B cell (primary cell): ENCODE measurements around the gene RSU1. TPM values are rescaled to one million over a fixed set of nuclear protein-coding genes. Genes with fewer than 3 reads are reported as not detected.

Experiments used
- ATAC-seq: fragments of 200-7000 bp; cut with Tn5 transposase; one replicate; pipeline ENCODE4 v1.10.0; 2021; ENCODE audit warnings: low read depth, mild to moderate bottlenecking, moderate number of reproducible peaks, moderate library complexity
- CTCF ChIA-PET: fragments of 350-600 bp; sonication (Branson Sonifier 250); formaldehyde crosslinking; loops from one replicate; lab custom pipeline; 2021; ENCODE audit warnings: antibody characterized with exemption, inconsistent platforms; lab: Charles Lee
- POLR2A ChIA-PET: fragments of 350-600 bp; sonication (Branson Sonifier 250); formaldehyde crosslinking; loops from one replicate; lab custom pipeline; 2021; ENCODE audit warnings: antibody characterized with exemption; lab: Charles Lee
- DNase-seq: peaks from one replicate; pipeline ENCODE4 v3.0.0; 2013
- H2AFZ ChIP-seq: 2 replicates; pipeline ENCODE4 v1.6.1; 2012; ENCODE audit warnings: mild to moderate bottlenecking, low read depth, low read length; ENCODE audit not compliant: insufficient read depth, poor library complexity, severe bottlenecking
- H3K27ac ChIP-seq, 2 donors: 1 replicate in 1 of 2; 2 replicates in 1 of 2; pipeline ENCODE4 v1.5.1; 2012 to 2013; ENCODE audit warnings: low read length in 2 of 2, mild to moderate bottlenecking in 2 of 2, moderate library complexity in 1 of 2
- H3K27me3 ChIP-seq, 4 experiments: fragments of 200-600 bp in 1 of 4; sonication (generic) in 1 of 4; replicated peaks in 1 of 4; 1 replicate in 2 of 4; 2 replicates in 2 of 4; pipeline versions ENCODE4 v1.6.1 to v1.7.0; 2013 to 2016; ENCODE audit warnings: low read length in 3 of 4, mild to moderate bottlenecking in 2 of 4, mixed read lengths in 1 of 4, moderate library complexity in 1 of 4; ENCODE audit not compliant: insufficient read depth in 4 of 4, control insufficient read depth in 3 of 4; ENCODE audit errors: control extremely low read depth in 1 of 4
- H3K36me3 ChIP-seq, 2 experiments: replicated peaks in 1 of 2; 1 replicate in 1 of 2; 2 replicates in 1 of 2; pipeline versions ENCODE4 v1.6.1 to v1.7.1; 2013; ENCODE audit warnings: low read length in 1 of 2; ENCODE audit not compliant: insufficient read depth in 2 of 2, control insufficient read depth in 1 of 2; ENCODE audit errors: control extremely low read depth in 1 of 2, extremely low read depth in 1 of 2
- H3K4me1 ChIP-seq, 2 donors: fragments of 200-600 bp in 1 of 2; sonication (generic) in 1 of 2; 1 replicate in 1 of 2; 2 replicates in 1 of 2; pipeline versions ENCODE4 v1.5.1 to v1.6.1; 2013 to 2017; ENCODE audit warnings: low read length in 2 of 2; ENCODE audit not compliant: control insufficient read depth in 2 of 2, insufficient read depth in 2 of 2
- H3K4me2 ChIP-seq: replicated peaks from 2 replicates; pipeline ENCODE3; 2012; ENCODE audit warnings: mild to moderate bottlenecking, low read depth, low read length; ENCODE audit not compliant: poor library complexity, severe bottlenecking
- H3K4me3 ChIP-seq, 5 experiments: fragments of 200-600 bp in 1 of 5; sonication (generic) in 1 of 5; 1 replicate in 3 of 5; 2 replicates in 2 of 5; pipeline versions ENCODE4 v1.5.1 to v1.7.0; 2011 to 2016; ENCODE audit warnings: low read length in 4 of 5, mild to moderate bottlenecking in 4 of 5, low read depth in 2 of 5, control low read depth in 1 of 5, moderate library complexity in 1 of 5; ENCODE audit not compliant: insufficient read depth in 1 of 5; ENCODE audit errors: control extremely low read depth in 1 of 5, extremely low read depth in 1 of 5
- H3K79me2 ChIP-seq: fragments of 200-600 bp; sonication (generic); one replicate; pipeline ENCODE4 v1.6.0; 2016; ENCODE audit warnings: low read length; ENCODE audit not compliant: control insufficient read depth, insufficient read depth
- H3K9ac ChIP-seq: fragments of 200-600 bp; sonication (generic); 2 replicates; pipeline ENCODE4 v1.6.1; 2017; ENCODE audit warnings: mild to moderate bottlenecking, low read length, moderate library complexity
- H3K9me3 ChIP-seq, 3 donors: one replicate each; pipeline versions ENCODE4 v1.6.1 to v1.7.1; 2013; ENCODE audit warnings: low read length in 2 of 3; ENCODE audit not compliant: control insufficient read depth in 2 of 3, insufficient read depth in 1 of 3; ENCODE audit errors: control extremely low read depth in 1 of 3
- H4K20me1 ChIP-seq: 2 replicates; pipeline ENCODE4 v1.6.0; 2012; ENCODE audit warnings: mild to moderate bottlenecking, low read length; ENCODE audit not compliant: insufficient read depth, control insufficient read depth, poor library complexity, severe bottlenecking
- H3K27ac Mint-ChIP-seq: one replicate; pipeline ENCODE4 v1.8.0; 2021; ENCODE audit warnings: mixed read lengths
- H3K27me3 Mint-ChIP-seq: one replicate; pipeline ENCODE4 v1.8.0; 2021; ENCODE audit warnings: mixed read lengths
- H3K4me1 Mint-ChIP-seq: one replicate; pipeline ENCODE4 v1.8.0; 2021; ENCODE audit warnings: mixed read lengths
- H3K4me3 Mint-ChIP-seq: one replicate; pipeline ENCODE4 v1.8.0; 2021; ENCODE audit warnings: mixed read lengths
- H3K9me3 Mint-ChIP-seq: one replicate; pipeline ENCODE4 v1.8.0; 2022; ENCODE audit warnings: mixed read lengths; ENCODE audit not compliant: insufficient read depth
- EZH2 ChIP-seq: IDR thresholded peaks from 2 replicates; pipeline ENCODE4 v1.6.1; 2012; ENCODE audit warnings: borderline replicate concordance, low read depth, mild to moderate bottlenecking, moderate library complexity, low read length; ENCODE audit not compliant: insufficient read depth, poor library complexity, severe bottlenecking
- WGBS: methylation state at CpG from one replicate; pipeline ENCODE4 v1.1.5; 2013; ENCODE audit warnings: missing lambda C conversion rate; ENCODE audit not compliant: insufficient coverage; 5-methylcytosine and 5-hydroxymethylcytosine counted together
- intact Hi-C: fragments of 100-400 bp; cut with micrococcal nuclease; formaldehyde crosslinking; loops from one replicate; pipeline ENCODE4 v1.10.0; 2022
- polyA plus RNA-seq: library from polyadenylated mRNA; depleted of rRNA; stranded (reverse); fragments of >200 nt; gene quantifications from 2 replicates; pipeline ENCODE4 v1.2.3, GENCODE V29; 2012
- total RNA-seq, 2 donors: library from RNA; stranded (reverse); fragments of 120-200 nt in 1 of 2; gene quantifications; 1 replicate in 1 of 2; 2 replicates in 1 of 2; pipeline versions ENCODE4 v1.2.3 to v1.2.4, GENCODE V29; 2013 to 2022
- TF ChIP-seq, protein P1 (sequence below): fragments of 200-600 bp; IDR thresholded peaks from one replicate; pipeline ENCODE4 v1.8.0; 2022; ENCODE audit warnings: antibody characterized with exemption, mild to moderate bottlenecking

The RSU1 gene
- total and polyA plus RNA-seq, 2 donors (not counting 1 experiment from before 2014, with no cell fraction given) = 33.4 to 41.1 TPM

DNA sequence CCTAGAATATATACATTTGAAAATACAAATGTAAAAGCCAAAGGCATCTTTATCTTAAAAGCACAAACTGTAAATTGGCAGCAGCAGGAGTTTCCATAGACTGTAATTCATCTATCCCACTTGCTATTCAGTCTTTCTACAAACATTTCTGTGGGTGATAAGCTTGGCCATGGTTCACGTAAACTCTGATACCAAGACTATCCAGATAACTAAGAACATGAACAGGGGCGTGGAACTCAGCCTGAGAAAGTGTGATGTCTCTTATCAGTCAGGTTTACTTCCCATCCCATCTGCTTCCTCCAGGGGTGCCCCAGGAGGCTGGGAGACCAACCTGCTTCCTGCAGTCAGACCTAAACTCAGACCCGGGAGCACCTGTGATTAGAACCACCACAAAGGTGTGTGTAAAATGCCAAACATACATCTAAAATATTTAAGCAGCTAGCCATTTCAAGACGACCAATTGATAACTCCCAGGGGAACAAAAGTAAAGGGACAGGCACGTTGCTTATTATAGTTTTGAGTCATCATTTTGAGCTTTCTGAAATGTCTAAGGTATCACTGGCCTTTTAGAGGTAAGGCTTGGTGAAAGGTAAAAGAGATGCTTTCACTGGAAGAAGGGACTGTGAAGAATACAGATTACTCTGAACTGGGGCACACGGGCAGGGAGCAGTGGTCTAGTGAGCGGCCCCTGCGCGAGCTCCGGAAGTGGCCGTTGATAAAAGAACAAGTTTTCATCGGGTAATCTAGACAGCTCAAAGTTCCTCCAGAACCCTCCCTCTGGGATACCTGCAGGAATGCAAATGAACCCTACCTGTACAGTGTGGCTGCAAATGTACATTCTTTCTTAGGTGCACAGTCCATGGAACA, 51.5 kb downstream of the RSU1 start:
- 66% methylated on average over 8 of the region's 12 CpGs for WGBS
- Histone ChIP-seq H2AFZ (no peak overlapping the region), H3K79me2 (peaks cover 27% of the 10 kb centered on the region), H4K20me1 (no peaks in the 10 kb centered on the region), H3K36me3 (peaks cover 0 to 15% of the 10 kb centered on the region in 2 experiments), H3K27me3 (no peaks in the 10 kb centered on the region), H3K27ac (no peak overlapping the region), H3K4me3 (no peak overlapping the region), H3K9ac (no peak overlapping the region), H3K4me2 (no peak overlapping the region), H3K4me1 (no peaks in the 10 kb centered on the region), H3K9me3 (no peaks in the 10 kb centered on the region)
- CTCF ChIA-PET = interaction anchor here (1.9 kb wide), 1 partner anchor 12 kb away, joined by 4 read pairs; no protein-coding TSS in a partner anchor
- H3K4me1 Mint-ChIP-seq = peaks cover 10% of the 10 kb centered on the region
- H3K27ac Mint-ChIP-seq = no peak overlapping the region
- TF ChIP-seq, protein P1, sequence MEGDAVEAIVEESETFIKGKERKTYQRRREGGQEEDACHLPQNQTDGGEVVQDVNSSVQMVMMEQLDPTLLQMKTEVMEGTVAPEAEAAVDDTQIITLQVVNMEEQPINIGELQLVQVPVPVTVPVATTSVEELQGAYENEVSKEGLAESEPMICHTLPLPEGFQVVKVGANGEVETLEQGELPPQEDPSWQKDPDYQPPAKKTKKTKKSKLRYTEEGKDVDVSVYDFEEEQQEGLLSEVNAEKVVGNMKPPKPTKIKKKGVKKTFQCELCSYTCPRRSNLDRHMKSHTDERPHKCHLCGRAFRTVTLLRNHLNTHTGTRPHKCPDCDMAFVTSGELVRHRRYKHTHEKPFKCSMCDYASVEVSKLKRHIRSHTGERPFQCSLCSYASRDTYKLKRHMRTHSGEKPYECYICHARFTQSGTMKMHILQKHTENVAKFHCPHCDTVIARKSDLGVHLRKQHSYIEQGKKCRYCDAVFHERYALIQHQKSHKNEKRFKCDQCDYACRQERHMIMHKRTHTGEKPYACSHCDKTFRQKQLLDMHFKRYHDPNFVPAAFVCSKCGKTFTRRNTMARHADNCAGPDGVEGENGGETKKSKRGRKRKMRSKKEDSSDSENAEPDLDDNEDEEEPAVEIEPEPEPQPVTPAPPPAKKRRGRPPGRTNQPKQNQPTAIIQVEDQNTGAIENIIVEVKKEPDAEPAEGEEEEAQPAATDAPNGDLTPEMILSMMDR = no peak
- no peak for TF ChIP-seq EZH2
- intact Hi-C loops = no loop called here
- ATAC-seq (no peak), DNase-seq (no peak)
- H3K9me3 Mint-ChIP-seq = no peaks in the 10 kb centered on the region
- no peaks in the 10 kb centered on the region for H3K27me3 Mint-ChIP-seq
- POLR2A ChIA-PET = no interaction called here
- no peak overlapping the region for H3K4me3 Mint-ChIP-seq

DNA sequence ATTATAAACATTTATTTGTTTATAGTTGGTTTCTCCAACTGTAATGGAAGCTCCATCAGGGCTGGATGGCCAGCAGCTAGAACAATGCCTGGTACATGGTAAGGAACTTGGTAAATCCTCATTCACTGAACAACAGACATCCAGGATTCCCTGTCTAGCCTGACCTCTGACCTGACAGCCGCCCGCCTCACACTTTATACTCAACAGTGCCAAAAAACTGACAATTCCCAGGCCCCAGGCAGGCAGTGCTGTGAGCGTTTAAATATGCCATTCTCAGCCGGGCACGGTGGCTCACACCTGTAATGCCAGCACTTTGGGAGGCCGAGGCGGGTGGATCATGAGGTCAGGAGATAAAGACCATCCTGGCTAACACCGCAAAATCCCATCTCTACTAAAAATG, 55.9 kb downstream of the RSU1 start:
- Histone ChIP-seq H2AFZ (no peak overlapping the region), H3K36me3 (peaks cover 0 to 27% of the 10 kb centered on the region in 2 experiments), H3K4me1 (no peaks in the 10 kb centered on the region), H3K9me3 (no peaks in the 10 kb centered on the region), H4K20me1 (no peaks in the 10 kb centered on the region), H3K9ac (no peak overlapping the region), H3K27ac (no peak overlapping the region), H3K4me3 (no peak overlapping the region), H3K27me3 (no peaks in the 10 kb centered on the region), H3K4me2 (no peak overlapping the region), H3K79me2 (peaks cover 9% of the 10 kb centered on the region)
- 95% methylated on average over 4 of the region's 8 CpGs for WGBS
- POLR2A ChIA-PET = no interaction called here
- no peak for ATAC-seq
- Mint-ChIP-seq H3K4me1 (peaks cover 5% of the 10 kb centered on the region), H3K4me3 (no peak overlapping the region), H3K27me3 (no peaks in the 10 kb centered on the region), H3K27ac (no peak overlapping the region), H3K9me3 (no peaks in the 10 kb centered on the region)
- intact Hi-C loops = no loop called here
- no peak for TF ChIP-seq EZH2
- TF ChIP-seq, protein P1 = no peak
- CTCF ChIA-PET = interaction anchor here (1.1 kb wide), 1 partner anchor 11 kb away, joined by 3 read pairs; no protein-coding TSS in a partner anchor
- no peak for DNase-seq
